ENCODE results near the gene STUM. TPM values are rescaled to one million over a fixed set of nuclear protein-coding genes. Genes with fewer than 3 reads are reported as not detected.

The STUM gene
- total RNA-seq, 2 donors from 2014 or later, result 1.0 to 3.2 TPM

GRCh38 chr1:226619031-226619430 is 70.5 kb downstream of the STUM start:
- intact Hi-C loops (cut with DNase I), result no loop called here
- no peak for DNase-seq

GRCh38 chr1:226622012-226622411 is 73.4 kb downstream of the STUM start:
- Histone ChIP-seq H3K27me3 (no peaks in the 10 kb centered on the region), H3K9me3 (no peaks in the 10 kb centered on the region), H3K4me3 (no peak overlapping the region), H3K36me3 (no peaks in the 10 kb centered on the region), H3K27ac (no peak overlapping the region), H3K4me1 (no peaks in the 10 kb centered on the region), H3K9ac (ENCODE audit: low read depth in 2 of 2, low read length in 2 of 2) (no peak overlapping the region)
- DNase-seq, result no peak
- no peak for TF ChIP-seq CTCF (IDR thresholded peaks at IDR 0.05)
- intact Hi-C loops (cut with DNase I), result no loop called here

More at GRCh38 chr1:226619031-226619430, 70.5 kb downstream of the STUM start:
- TF ChIP-seq CTCF (IDR thresholded peaks at IDR 0.05), result no peak
- no peaks in the 10 kb centered on the region for H3K9me3 ChIP-seq
- no peak overlapping the region for H3K4me3 ChIP-seq
- H3K4me1 ChIP-seq, result no peaks in the 10 kb centered on the region
- H3K27me3 ChIP-seq, result no peaks in the 10 kb centered on the region
- H3K9ac ChIP-seq (ENCODE audit: low read depth in 2 of 2, low read length in 2 of 2), result no peak overlapping the region
- H3K36me3 ChIP-seq, result no peaks in the 10 kb centered on the region
- no peak overlapping the region for H3K27ac ChIP-seq

- Histone ChIP-seq H3K4me3 (no peak overlapping the region), H3K36me3 (no peaks in the 10 kb centered on the region), H3K4me1 (no peaks in the 10 kb centered on the region), H3K9ac (ENCODE audit: low read depth in 2 of 2, low read length in 2 of 2) (no peak overlapping the region), H3K9me3 (no peaks in the 10 kb centered on the region), H3K27ac (no peak overlapping the region), H3K27me3 (no peaks in the 10 kb centered on the region)
- intact Hi-C loops (cut with DNase I), result no loop called here
- no peak for TF ChIP-seq CTCF (IDR thresholded peaks at IDR 0.05)
- no peak for DNase-seq
Observed at GRCh38 chr1:226624526-226624925, 76.0 kb downstream of the STUM start.

GRCh38 chr1:226625326-226625725 is 76.8 kb downstream of the STUM start:
- Histone ChIP-seq H3K27me3 (no peaks in the 10 kb centered on the region), H3K36me3 (no peaks in the 10 kb centered on the region), H3K9ac (ENCODE audit: low read depth in 2 of 2, low read length in 2 of 2) (no peak overlapping the region), H3K4me3 (no peak overlapping the region), H3K9me3 (no peaks in the 10 kb centered on the region), H3K27ac (no peak overlapping the region), H3K4me1 (no peaks in the 10 kb centered on the region)
- intact Hi-C loops (cut with DNase I), result no loop called here
- no peak for DNase-seq
- no peak for TF ChIP-seq CTCF (IDR thresholded peaks at IDR 0.05)

GRCh38 chr1:226625832-226626576 is 77.4 kb downstream of the STUM start:
- H3K27ac ChIP-seq, result no peak overlapping the region
- TF ChIP-seq CTCF (IDR thresholded peaks at IDR 0.05), result no peak
- no peaks in the 10 kb centered on the region for H3K4me1 ChIP-seq
- no peak overlapping the region for H3K4me3 ChIP-seq
- intact Hi-C loops (cut with DNase I), result no loop called here
- no peaks in the 10 kb centered on the region for H3K36me3 ChIP-seq
- H3K27me3 ChIP-seq, result no peaks in the 10 kb centered on the region
- DNase-seq, result no peak
- no peak overlapping the region for H3K9ac ChIP-seq (ENCODE audit: low read depth in 2 of 2, low read length in 2 of 2)
- no peaks in the 10 kb centered on the region for H3K9me3 ChIP-seq
